Prostate gland (tissue), 2 donors: ENCODE data around the gene RCAN1. TPM values are rescaled to one million over a fixed set of nuclear protein-coding genes. Genes with fewer than 3 reads are reported as not detected.
"Not testable (repeated sequence)": the region's sequence is repeated elsewhere in the genome, so short reads cannot be mapped to it uniquely, and the experiment has no call there.

Experiments
- DNase-seq: peaks from one replicate; pipeline ENCODE4 v3.0.0-alpha.2; 2019; ENCODE audit warnings: low spot score
- H3K27ac ChIP-seq, 2 donors: fragments of 200-600 bp; sonication (generic); 2 replicates each; pipeline ENCODE4 v1.5.1; 2017 to 2019
- H3K27me3 ChIP-seq: fragments of 200-600 bp; sonication (generic); replicated peaks from 2 replicates; pipeline ENCODE4 v1.5.1; 2019; ENCODE audit not compliant: insufficient read depth
- H3K36me3 ChIP-seq, 2 donors: fragments of 200-600 bp; sonication (generic); 1 replicate in 1 of 2; 2 replicates in 1 of 2; pipeline versions ENCODE4 v1.5.1 to v1.8.1; 2017 to 2019
- H3K4me1 ChIP-seq: fragments of 200-600 bp; sonication (generic); replicated peaks from 2 replicates; pipeline ENCODE4 v1.5.1; 2019
- H3K4me3 ChIP-seq, 2 donors: fragments of 200-600 bp; sonication (generic); 2 replicates each; pipeline ENCODE4 v1.5.1; 2017 to 2019
- H3K9me3 ChIP-seq: fragments of 200-600 bp; sonication (generic); 2 replicates; pipeline ENCODE4 v1.5.1; 2017
- POLR2A ChIP-seq: fragments of 450-650 bp; IDR thresholded peaks from one replicate; pipeline ENCODE4 v1.6.1; 2016; ENCODE audit warnings: antibody characterized with exemption, mild to moderate bottlenecking
- POLR2AphosphoS5 ChIP-seq: sonication (generic); formaldehyde crosslinking; IDR thresholded peaks from one replicate; pipeline ENCODE4 v1.6.1; 2017; ENCODE audit warnings: antibody characterized with exemption
- WGBS: methylation state at CpG from one replicate; pipeline ENCODE4 v1.1.5; 2018; 5-methylcytosine and 5-hydroxymethylcytosine counted together
- intact Hi-C: fragments of 100-400 bp; cut with DNase I; formaldehyde crosslinking; loops from one replicate; pipeline ENCODE4 v1.14.2; 2022
- total RNA-seq, 2 donors: library from RNA; depleted of rRNA; stranded (reverse); fragments of >200 nt; gene quantifications; one replicate each; pipeline ENCODE4 v1.1.0, GENCODE V29; 2016
- TF ChIP-seq, protein P1 (sequence below), 4 experiments: fragments of 200-600 bp in 2 of 4; fragments of 450-650 bp in 2 of 4; sonication (generic) in 2 of 4; IDR thresholded peaks; 1 replicate in 3 of 4; 2 replicates in 1 of 4; pipeline ENCODE4 v1.5.1; 2016 to 2019; ENCODE audit warnings: antibody characterized with exemption in 4 of 4, mild to moderate bottlenecking in 2 of 4, moderate library complexity in 2 of 4

The RCAN1 gene
- total RNA-seq, 2 donors from 2014 or later = 12.0 to 14.1 TPM

GRCh38 chr21:34611528-34611927 lies 3.4 kb downstream of the RCAN1 start:
- peaks cover 2% of the 10 kb centered on the region for H3K4me1 ChIP-seq
- H3K36me3 ChIP-seq = no peaks in the 10 kb centered on the region
- DNase-seq = no peak
- H3K4me3 ChIP-seq = no peak overlapping the region
- no peaks in the 10 kb centered on the region for H3K27me3 ChIP-seq
- 91% methylated on average over 3 of the region's 3 CpGs for WGBS
- intact Hi-C loops = loop anchor here (10.0 kb wide), 1 partner anchor 697 kb away; the partner anchor contains the start of gene ATP5PO
- no peak overlapping the region for H3K27ac ChIP-seq
- H3K9me3 ChIP-seq = no peaks in the 10 kb centered on the region
- TF ChIP-seq, protein P1, sequence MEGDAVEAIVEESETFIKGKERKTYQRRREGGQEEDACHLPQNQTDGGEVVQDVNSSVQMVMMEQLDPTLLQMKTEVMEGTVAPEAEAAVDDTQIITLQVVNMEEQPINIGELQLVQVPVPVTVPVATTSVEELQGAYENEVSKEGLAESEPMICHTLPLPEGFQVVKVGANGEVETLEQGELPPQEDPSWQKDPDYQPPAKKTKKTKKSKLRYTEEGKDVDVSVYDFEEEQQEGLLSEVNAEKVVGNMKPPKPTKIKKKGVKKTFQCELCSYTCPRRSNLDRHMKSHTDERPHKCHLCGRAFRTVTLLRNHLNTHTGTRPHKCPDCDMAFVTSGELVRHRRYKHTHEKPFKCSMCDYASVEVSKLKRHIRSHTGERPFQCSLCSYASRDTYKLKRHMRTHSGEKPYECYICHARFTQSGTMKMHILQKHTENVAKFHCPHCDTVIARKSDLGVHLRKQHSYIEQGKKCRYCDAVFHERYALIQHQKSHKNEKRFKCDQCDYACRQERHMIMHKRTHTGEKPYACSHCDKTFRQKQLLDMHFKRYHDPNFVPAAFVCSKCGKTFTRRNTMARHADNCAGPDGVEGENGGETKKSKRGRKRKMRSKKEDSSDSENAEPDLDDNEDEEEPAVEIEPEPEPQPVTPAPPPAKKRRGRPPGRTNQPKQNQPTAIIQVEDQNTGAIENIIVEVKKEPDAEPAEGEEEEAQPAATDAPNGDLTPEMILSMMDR (IDR thresholded peaks at IDR 0.05) = no peak
- TF ChIP-seq POLR2AphosphoS5 = no peak

GRCh38 chr21:34609933-34610549 lies 4.9 kb downstream of the RCAN1 start:
- TF ChIP-seq POLR2AphosphoS5 = no peak
- TF ChIP-seq POLR2A = no peak
- TF ChIP-seq, protein P1 (IDR thresholded peaks at IDR 0.05) = no peak
- intact Hi-C loops = loop anchor here (10.0 kb wide), 1 partner anchor 695 kb away; the partner anchor contains the start of gene ATP5PO

GRCh38 chr21:34609244-34609932 lies 5.5 kb downstream of the RCAN1 start:
- H3K4me1 ChIP-seq = peaks cover 2% of the 10 kb centered on the region

More at GRCh38 chr21:34609933-34610549, 4.9 kb downstream of the RCAN1 start:
- no peaks in the 10 kb centered on the region for H3K36me3 ChIP-seq
- H3K4me3 ChIP-seq = no peak overlapping the region
- H3K4me1 ChIP-seq = peaks cover 2% of the 10 kb centered on the region
- no peaks in the 10 kb centered on the region for H3K9me3 ChIP-seq
- DNase-seq = no peak
- WGBS = 78% methylated on average over 9 of the region's 9 CpGs
- no peak overlapping the region for H3K27ac ChIP-seq
- H3K27me3 ChIP-seq = no peaks in the 10 kb centered on the region

GRCh38 chr21:34607376-34607775 lies 7.5 kb downstream of the RCAN1 start:
- intact Hi-C loops, H3K4me1 ChIP-seq, H3K27me3 ChIP-seq, H3K36me3 ChIP-seq, H3K9me3 ChIP-seq, H3K4me3 ChIP-seq, H3K27ac ChIP-seq, DNase-seq: not testable (repeated sequence)
- WGBS = 90% methylated on average over 5 of the region's 5 CpGs

More at GRCh38 chr21:34609244-34609932, 5.5 kb downstream of the RCAN1 start:
- Histone ChIP-seq H3K27me3 (no peaks in the 10 kb centered on the region), H3K4me3 (no peak overlapping the region), H3K27ac (no peak overlapping the region), H3K9me3 (no peaks in the 10 kb centered on the region), H3K36me3 (no peaks in the 10 kb centered on the region)
- intact Hi-C loops = no loop called here
- TF ChIP-seq POLR2AphosphoS5 (no peak), POLR2A (no peak)
- TF ChIP-seq, protein P1 (IDR thresholded peaks at IDR 0.05) = no peak
- DNase-seq = no peak
- WGBS = 89% methylated on average over 4 of the region's 4 CpGs

DNA sequence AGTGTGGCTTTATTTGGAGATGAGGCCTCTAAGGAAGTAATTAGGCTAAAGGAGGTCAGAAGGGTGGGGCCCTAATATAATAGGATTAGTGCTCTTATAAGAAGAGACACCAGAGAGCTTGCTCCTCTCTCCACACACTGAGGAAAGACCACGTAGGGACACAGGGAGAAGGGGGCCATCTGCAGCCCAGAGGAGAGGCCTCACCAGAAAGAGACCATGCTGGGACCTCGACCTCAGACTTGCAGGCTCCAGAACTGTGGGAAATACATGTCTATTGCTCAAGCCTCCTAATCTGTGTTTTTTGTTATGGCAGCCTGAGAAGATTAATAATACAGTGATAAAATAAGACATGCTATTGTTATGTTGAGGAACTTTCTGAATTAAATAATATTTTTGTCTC lies 8.3 kb downstream of the RCAN1 start:
- no peak overlapping the region for H3K4me3 ChIP-seq
- H3K4me1 ChIP-seq = no peaks in the 10 kb centered on the region
- no peaks in the 10 kb centered on the region for H3K27me3 ChIP-seq
- no peaks in the 10 kb centered on the region for H3K36me3 ChIP-seq
- WGBS = 50% methylated on average over 2 of the region's 2 CpGs
- intact Hi-C loops = no loop called here
- TF ChIP-seq POLR2A = no peak
- DNase-seq = no peak
- no peaks in the 10 kb centered on the region for H3K9me3 ChIP-seq
- no peak overlapping the region for H3K27ac ChIP-seq

GRCh38 chr21:34606051-34606450 lies 8.9 kb downstream of the RCAN1 start:
- Histone ChIP-seq H3K36me3 (no peaks in the 10 kb centered on the region), H3K27ac (no peak overlapping the region), H3K4me3 (no peak overlapping the region), H3K27me3 (no peaks in the 10 kb centered on the region), H3K9me3 (no peaks in the 10 kb centered on the region), H3K4me1 (no peaks in the 10 kb centered on the region)
- WGBS = 46% methylated on average over 7 of the region's 7 CpGs
- no peak for DNase-seq
- TF ChIP-seq, protein P1 (IDR thresholded peaks at IDR 0.05) = no peak
- no peak for TF ChIP-seq POLR2AphosphoS5
- TF ChIP-seq POLR2A = no peak
- intact Hi-C loops = no loop called here

GRCh38 chr21:34604956-34605355 lies 10.0 kb downstream of the RCAN1 start:
- H3K4me3 ChIP-seq, H3K4me1 ChIP-seq, DNase-seq, H3K27me3 ChIP-seq, H3K9me3 ChIP-seq, H3K27ac ChIP-seq, H3K36me3 ChIP-seq, intact Hi-C loops: not testable (repeated sequence)
- 90% methylated on average over 5 of the region's 5 CpGs for WGBS
